Cardiac muscle cell (in vitro differentiated cells and primary cell): ENCODE results near the gene EEF1A1. TPM values are rescaled to one million over a fixed set of nuclear protein-coding genes. Genes with fewer than 3 reads are reported as not detected.
"Not testable (repeated sequence)": the region's sequence is repeated elsewhere in the genome, so short reads cannot be mapped to it uniquely, and the experiment has no call there.

Source experiments
- DNase-seq, 2 donors: peaks; one replicate each; pipeline versions ENCODE4 v3.0.0 to v3.0.0-alpha.2; 2010 to 2017; ENCODE audit warnings: low read depth in 1 of 2, low spot score in 1 of 2
- H3K27ac ChIP-seq: fragments of 200-600 bp; sonication (generic); 2 replicates; pipeline ENCODE4 v1.5.1; 2016
- H3K27me3 ChIP-seq: fragments of 200-600 bp; sonication (generic); 2 replicates; pipeline ENCODE4 v1.6.0; 2016; ENCODE audit warnings: control low read depth
- H3K36me3 ChIP-seq: fragments of 200-600 bp; sonication (generic); 2 replicates; pipeline ENCODE4 v1.5.1; 2016; ENCODE audit warnings: control low read depth
- H3K4me1 ChIP-seq: fragments of 200-600 bp; sonication (generic); 2 replicates; pipeline ENCODE4 v1.8.1; 2017; ENCODE audit warnings: low read depth, mild to moderate bottlenecking, mixed run types
- H3K4me3 ChIP-seq: fragments of 200-600 bp; sonication (generic); 2 replicates; pipeline ENCODE4 v1.5.1; 2016; ENCODE audit warnings: mild to moderate bottlenecking
- H3K9me3 ChIP-seq: fragments of 200-600 bp; sonication (generic); 2 replicates; pipeline ENCODE4 v1.5.1; 2017; ENCODE audit warnings: low read depth, mild to moderate bottlenecking, control low read depth
- polyA plus RNA-seq: library from polyadenylated mRNA; unstranded; fragments of >200 nt; fragmentation: Nextera tagmentation; extraction: Ambion mirVana; gene quantifications from 2 replicates; pipeline ENCODE4 v1.2.1, GENCODE V29; 2016
- total RNA-seq: library from RNA; depleted of rRNA; stranded (reverse); fragments of >200 nt; gene quantifications from 2 replicates; pipeline ENCODE4 v1.2.3, GENCODE V29; 2016
- TF ChIP-seq, protein P1 (sequence below): IDR thresholded peaks from 2 replicates; pipeline ENCODE4 v1.5.1; 2012; ENCODE audit warnings: low read depth, mild to moderate bottlenecking, low read length

The EEF1A1 gene
- total and polyA plus RNA-seq, 2 experiments from 2014 or later: 2,527 to 7,643 TPM

DNA sequence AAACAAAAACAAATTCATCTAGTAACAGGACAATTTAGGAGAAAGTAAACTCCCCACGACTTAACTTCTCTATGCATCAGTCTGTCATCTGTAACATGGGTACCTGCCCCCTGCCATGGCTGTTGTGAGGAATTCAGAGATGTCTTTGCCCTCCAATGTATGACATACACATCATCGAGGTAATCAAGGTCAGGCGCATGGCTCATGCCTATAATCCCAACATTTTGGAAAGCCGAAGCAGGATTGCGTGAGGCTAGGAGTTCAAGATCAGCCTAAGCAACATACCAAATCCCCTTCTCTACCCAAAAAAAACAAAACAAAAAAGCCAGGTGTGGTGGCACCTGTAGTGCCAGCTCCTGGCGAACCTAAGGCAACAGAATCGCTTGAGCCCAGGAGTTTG lies 9.0 kb downstream of the EEF1A1 start:
- H3K4me1 ChIP-seq: peaks cover 10% of the 10 kb centered on the region
- H3K4me3 ChIP-seq: no peak overlapping the region
- peaks cover 2% of the 10 kb centered on the region for H3K36me3 ChIP-seq
- H3K27me3 ChIP-seq: no peaks in the 10 kb centered on the region
- TF ChIP-seq, protein P1, sequence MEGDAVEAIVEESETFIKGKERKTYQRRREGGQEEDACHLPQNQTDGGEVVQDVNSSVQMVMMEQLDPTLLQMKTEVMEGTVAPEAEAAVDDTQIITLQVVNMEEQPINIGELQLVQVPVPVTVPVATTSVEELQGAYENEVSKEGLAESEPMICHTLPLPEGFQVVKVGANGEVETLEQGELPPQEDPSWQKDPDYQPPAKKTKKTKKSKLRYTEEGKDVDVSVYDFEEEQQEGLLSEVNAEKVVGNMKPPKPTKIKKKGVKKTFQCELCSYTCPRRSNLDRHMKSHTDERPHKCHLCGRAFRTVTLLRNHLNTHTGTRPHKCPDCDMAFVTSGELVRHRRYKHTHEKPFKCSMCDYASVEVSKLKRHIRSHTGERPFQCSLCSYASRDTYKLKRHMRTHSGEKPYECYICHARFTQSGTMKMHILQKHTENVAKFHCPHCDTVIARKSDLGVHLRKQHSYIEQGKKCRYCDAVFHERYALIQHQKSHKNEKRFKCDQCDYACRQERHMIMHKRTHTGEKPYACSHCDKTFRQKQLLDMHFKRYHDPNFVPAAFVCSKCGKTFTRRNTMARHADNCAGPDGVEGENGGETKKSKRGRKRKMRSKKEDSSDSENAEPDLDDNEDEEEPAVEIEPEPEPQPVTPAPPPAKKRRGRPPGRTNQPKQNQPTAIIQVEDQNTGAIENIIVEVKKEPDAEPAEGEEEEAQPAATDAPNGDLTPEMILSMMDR: no peak
- DNase-seq: no peak
- no peaks in the 10 kb centered on the region for H3K9me3 ChIP-seq
- no peak overlapping the region for H3K27ac ChIP-seq

DNA sequence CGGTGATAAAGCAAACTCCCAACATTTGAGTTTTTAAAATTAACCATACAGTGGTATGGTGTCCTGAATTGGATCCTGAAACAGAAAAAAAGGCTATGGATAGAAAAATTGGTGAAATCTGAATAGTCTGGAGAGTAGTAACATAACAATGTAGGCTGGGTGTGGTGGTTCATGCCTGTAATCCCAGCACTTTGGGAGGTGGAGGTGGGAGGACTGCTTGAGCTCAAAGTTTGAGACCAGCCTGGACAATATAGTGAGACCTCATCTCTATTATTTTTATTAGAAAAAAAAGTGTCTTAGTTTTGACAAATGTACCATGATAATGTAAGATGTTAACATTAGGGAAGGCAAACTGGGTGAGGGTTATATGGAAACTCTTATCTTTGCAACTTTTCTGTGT lies 11.0 kb downstream of the EEF1A1 start:
- TF ChIP-seq, protein P1: no peak
- no peaks in the 10 kb centered on the region for H3K27me3 ChIP-seq
- H3K27ac ChIP-seq: no peak overlapping the region
- H3K9me3 ChIP-seq: no peaks in the 10 kb centered on the region
- no peaks in the 10 kb centered on the region for H3K4me1 ChIP-seq
- no peak overlapping the region for H3K4me3 ChIP-seq
- no peaks in the 10 kb centered on the region for H3K36me3 ChIP-seq
- no peak for DNase-seq

DNA sequence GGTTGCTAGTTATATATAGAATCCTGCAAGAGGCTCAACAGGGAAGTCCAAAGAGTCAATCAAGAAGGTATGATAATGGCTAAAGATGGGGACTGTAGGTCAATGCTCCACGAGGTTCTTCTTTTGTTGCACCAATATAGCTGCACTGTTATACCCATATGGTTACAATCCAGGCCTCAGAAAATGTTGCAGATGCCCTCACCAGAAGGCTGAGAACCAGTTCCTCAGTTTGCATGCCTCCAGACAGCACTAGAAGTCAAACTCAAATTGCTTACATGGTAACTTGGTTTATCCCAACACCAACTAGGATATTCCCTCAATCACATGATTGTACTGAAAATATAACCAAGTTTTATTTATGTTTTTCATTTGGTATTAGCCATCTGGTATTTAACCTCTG lies 12.1 kb downstream of the EEF1A1 start:
- H3K27ac ChIP-seq: no peak overlapping the region
- no peak overlapping the region for H3K4me3 ChIP-seq
- TF ChIP-seq, protein P1: no peak
- DNase-seq: no peak
- no peaks in the 10 kb centered on the region for H3K36me3 ChIP-seq
- no peaks in the 10 kb centered on the region for H3K9me3 ChIP-seq
- no peaks in the 10 kb centered on the region for H3K4me1 ChIP-seq
- no peaks in the 10 kb centered on the region for H3K27me3 ChIP-seq

DNA sequence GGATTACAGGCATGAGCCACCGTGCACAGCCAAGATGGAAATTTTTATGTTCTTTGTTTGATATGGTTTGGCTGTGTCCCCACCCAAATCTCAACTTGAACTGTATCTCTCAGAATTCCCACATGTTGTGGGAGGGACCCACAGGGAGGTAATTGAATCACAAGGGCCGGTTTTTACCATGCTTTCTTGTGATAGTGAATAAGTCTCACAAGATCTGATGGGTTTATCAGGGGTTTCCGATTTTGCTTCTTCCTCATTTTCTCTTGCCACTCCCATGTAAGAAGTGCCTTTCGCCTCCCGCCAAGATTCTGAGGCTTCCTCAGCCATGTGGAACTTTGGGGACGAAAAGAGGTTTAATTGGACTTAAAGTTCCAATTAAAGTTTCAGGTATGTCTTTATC lies 14.6 kb downstream of the EEF1A1 start:
- Histone ChIP-seq H3K4me3 (no peak overlapping the region), H3K27me3 (no peaks in the 10 kb centered on the region), H3K9me3 (no peaks in the 10 kb centered on the region), H3K4me1 (no peaks in the 10 kb centered on the region), H3K36me3 (peaks cover 8% of the 10 kb centered on the region), H3K27ac (no peak overlapping the region)
- DNase-seq: no peak
- TF ChIP-seq, protein P1: no peak

DNA sequence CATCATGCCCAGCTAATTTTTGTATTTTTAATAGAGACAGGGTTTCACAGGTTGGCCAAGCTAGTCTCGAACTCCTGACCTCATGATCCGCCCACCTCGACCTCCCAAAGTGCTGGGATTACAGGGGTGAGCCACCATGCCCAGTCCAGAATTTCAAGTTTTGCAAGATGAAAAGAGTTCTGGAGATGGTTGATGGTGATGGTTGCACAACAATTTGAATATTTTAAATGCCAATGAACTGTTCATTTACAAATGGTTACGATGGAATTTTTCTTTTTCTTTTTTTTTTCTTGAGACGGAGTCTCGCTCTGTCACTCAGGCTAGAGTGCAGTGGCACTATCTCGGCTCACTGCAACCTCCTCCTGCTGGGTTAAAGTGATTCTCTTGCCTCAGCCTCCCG lies 15.1 kb downstream of the EEF1A1 start:
- not testable (repeated sequence) for H3K27ac ChIP-seq, H3K27me3 ChIP-seq

DNA sequence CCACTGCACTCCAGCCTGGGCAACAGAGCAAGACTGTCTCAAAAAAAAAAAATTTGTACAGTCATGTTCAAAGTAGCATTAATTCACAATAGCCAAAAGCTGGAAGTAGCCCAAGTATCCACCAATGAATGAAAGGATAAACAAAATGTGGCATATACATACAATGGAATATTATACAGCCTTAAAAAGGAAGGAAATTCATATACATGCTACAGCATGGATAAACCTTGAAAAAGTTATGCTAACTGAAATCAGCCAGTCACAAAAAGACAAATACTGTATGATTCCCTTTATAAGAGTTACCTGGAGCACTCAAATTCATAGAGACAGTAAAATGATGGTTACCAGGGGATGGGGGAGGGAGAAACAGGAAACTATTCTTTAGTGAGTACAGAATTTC lies 15.7 kb downstream of the EEF1A1 start:
- Histone ChIP-seq H3K4me1 (no peaks in the 10 kb centered on the region), H3K27me3 (no peaks in the 10 kb centered on the region), H3K4me3 (no peak overlapping the region), H3K27ac (no peak overlapping the region), H3K36me3 (peaks cover 16% of the 10 kb centered on the region), H3K9me3 (no peaks in the 10 kb centered on the region)
- TF ChIP-seq, protein P1: no peak
- DNase-seq: no peak

More for the DNA sequence above, 15.1 kb downstream of the EEF1A1 start:
- DNase-seq, H3K4me3 ChIP-seq, H3K4me1 ChIP-seq, H3K9me3 ChIP-seq: not testable (repeated sequence)
- H3K36me3 ChIP-seq: peaks cover 13% of the 10 kb centered on the region
